Neural cell (in vitro differentiated cells): Measurements from ENCODE around the gene PTPRN2. TPM values are rescaled to one million over a fixed set of nuclear protein-coding genes. Genes with fewer than 3 reads are reported as not detected.

Experiments used
- H2AFZ ChIP-seq: fragments of 200-600, 300-800 bp; sonication (generic), shearing (Covaris generic); 2 replicates; pipeline ENCODE4 v1.6.0; 2014; ENCODE audit warnings: low read depth, mild to moderate bottlenecking, antibody characterized with exemption, low read length, moderate library complexity
- H3F3A ChIP-seq: fragments of 200-600 bp; shearing (Covaris generic); 2 replicates; pipeline ENCODE4 v1.6.1; 2016; ENCODE audit warnings: mild to moderate bottlenecking, moderate library complexity, mixed read lengths, antibody characterized with exemption, low read length; ENCODE audit not compliant: insufficient read depth, poor library complexity, severe bottlenecking
- H3K27ac ChIP-seq: fragments of 200-600, 300-800 bp; sonication (generic), shearing (Covaris generic); 2 replicates; pipeline ENCODE4 v1.5.1; 2014; ENCODE audit warnings: mild to moderate bottlenecking, low read length, moderate library complexity
- H3K27me3 ChIP-seq: fragments of 300-800, 200-600 bp; sonication (generic), shearing (Covaris generic); 2 replicates; pipeline ENCODE4 v1.6.0; 2014; ENCODE audit warnings: mild to moderate bottlenecking, low read depth, low read length, moderate library complexity; ENCODE audit not compliant: insufficient read depth
- H3K36me3 ChIP-seq: fragments of 300-800, 200-600 bp; sonication (generic), shearing (Covaris generic); 2 replicates; pipeline ENCODE4 v1.5.1; 2014; ENCODE audit warnings: mild to moderate bottlenecking, antibody characterized with exemption, low read length, moderate library complexity; ENCODE audit not compliant: insufficient read depth
- H3K4me2 ChIP-seq: fragments of 300-800, 200-600 bp; sonication (generic), shearing (Covaris generic); 2 replicates; pipeline ENCODE4 v1.6.0; 2014; ENCODE audit warnings: mild to moderate bottlenecking, low read length
- H3K4me3 ChIP-seq: fragments of 300-800, 200-600 bp; sonication (generic), shearing (Covaris generic); 2 replicates; pipeline ENCODE4 v1.5.1; 2014; ENCODE audit warnings: mild to moderate bottlenecking, low read length, moderate library complexity
- H3K79me2 ChIP-seq: fragments of 200-600 bp; shearing (Covaris generic); replicated peaks from 2 replicates; pipeline ENCODE4 v1.6.0; 2014; ENCODE audit warnings: mild to moderate bottlenecking, low read length, moderate library complexity; ENCODE audit not compliant: insufficient read depth
- H3K9ac ChIP-seq: fragments of 300-800, 200-600 bp; sonication (generic), shearing (Covaris generic); 2 replicates; pipeline ENCODE4 v1.6.1; 2016; ENCODE audit warnings: mild to moderate bottlenecking, low read length, mixed read lengths
- H3K9me2 ChIP-seq: fragments of 200-600 bp; shearing (Covaris generic); 2 replicates; pipeline ENCODE4 v1.6.1; 2016; ENCODE audit warnings: mild to moderate bottlenecking, low read length, mixed read lengths; ENCODE audit not compliant: insufficient read depth
- H3K9me3 ChIP-seq: fragments of 200-600, 300-800 bp; sonication (generic), shearing (Covaris generic); 2 replicates; pipeline ENCODE4 v1.6.1; 2016; ENCODE audit warnings: mild to moderate bottlenecking, mixed run types, low read length, moderate library complexity, mixed read lengths
- H4K20me1 ChIP-seq: fragments of 200-600 bp; shearing (Covaris generic); 2 replicates; pipeline ENCODE4 v1.6.1; 2016; ENCODE audit warnings: mild to moderate bottlenecking, mixed run types; ENCODE audit not compliant: insufficient read depth
- EP300 ChIP-seq: fragments of 450-650 bp; conservative IDR thresholded peaks from 2 replicates; pipeline ENCODE4 v1.6.1; 2014; ENCODE audit warnings: antibody characterized with exemption, mild to moderate bottlenecking, moderate library complexity; ENCODE audit not compliant: poor library complexity, severe bottlenecking
- EZH2 ChIP-seq: fragments of 200-600, 300-800 bp; shearing (Covaris generic), sonication (generic); IDR thresholded peaks from 2 replicates; pipeline ENCODE4 v1.6.1; 2014; ENCODE audit warnings: antibody characterized with exemption, low read length, borderline replicate concordance, mild to moderate bottlenecking; ENCODE audit not compliant: insufficient read depth, poor library complexity, severe bottlenecking
- MXI1 ChIP-seq: fragments of 450-650 bp; conservative IDR thresholded peaks from 2 replicates; pipeline ENCODE4 v1.6.1; 2014; ENCODE audit warnings: antibody characterized with exemption, mild to moderate bottlenecking; ENCODE audit not compliant: poor library complexity, severe bottlenecking
- POLR2AphosphoS5 ChIP-seq: IDR thresholded peaks from 2 replicates; pipeline ENCODE4 v1.6.1; 2012
- RAD21 ChIP-seq: fragments of 450-650 bp; conservative IDR thresholded peaks from 2 replicates; pipeline ENCODE4 v1.6.1; 2014; ENCODE audit warnings: antibody characterized with exemption, mild to moderate bottlenecking, moderate library complexity
- SMC3 ChIP-seq: fragments of 450-650 bp; conservative IDR thresholded peaks from 2 replicates; pipeline ENCODE4 v1.6.1; 2014; ENCODE audit warnings: antibody characterized with exemption, mild to moderate bottlenecking, moderate library complexity; ENCODE audit not compliant: poor library complexity
- TAF1 ChIP-seq: IDR thresholded peaks from 2 replicates; pipeline ENCODE4 v1.6.1; 2012; ENCODE audit warnings: low read depth
- polyA plus RNA-seq: library from polyadenylated mRNA; depleted of rRNA; stranded (reverse); fragments of >200 nt; gene quantifications from 2 replicates; pipeline ENCODE4 v1.2.3, GENCODE V29; 2014
- TF ChIP-seq, protein P1 (sequence below): IDR thresholded peaks from 2 replicates; pipeline ENCODE4 v1.6.1; 2012; ENCODE audit warnings: borderline replicate concordance
- TF ChIP-seq, protein P2 (sequence below): fragments of 450-650 bp; IDR thresholded peaks from 2 replicates; pipeline ENCODE4 v1.5.1; 2014; ENCODE audit warnings: antibody characterized with exemption, mild to moderate bottlenecking, moderate library complexity; ENCODE audit not compliant: poor library complexity, severe bottlenecking

PTPRN2 gene
- polyA plus RNA-seq, 1 donor from 2014 or later = 31.0 TPM

DNA sequence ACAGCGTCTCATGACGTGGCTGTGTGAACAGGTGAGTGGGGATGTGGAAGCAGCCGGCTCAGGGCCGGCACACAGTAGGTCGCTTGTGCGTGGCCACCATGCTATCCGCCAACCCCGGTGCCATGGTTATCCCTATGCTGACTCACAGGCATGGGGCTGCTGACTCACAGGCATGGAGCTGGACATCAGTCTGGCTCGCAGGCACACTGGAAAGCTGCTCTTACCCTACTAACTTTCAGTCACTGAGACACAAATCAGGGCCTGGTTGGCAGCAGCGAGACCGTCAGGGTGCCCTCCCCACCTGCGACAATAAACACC lies 341.9 kb downstream of the PTPRN2 start:
- H3K27me3 ChIP-seq = no peaks in the 10 kb centered on the region
- TF ChIP-seq MXI1 (no peak), RAD21 (no peak), TAF1 (no peak), EZH2 (no peak), POLR2AphosphoS5 (no peak), SMC3 (no peak), EP300 (no peak)
- TF ChIP-seq, protein P1, sequence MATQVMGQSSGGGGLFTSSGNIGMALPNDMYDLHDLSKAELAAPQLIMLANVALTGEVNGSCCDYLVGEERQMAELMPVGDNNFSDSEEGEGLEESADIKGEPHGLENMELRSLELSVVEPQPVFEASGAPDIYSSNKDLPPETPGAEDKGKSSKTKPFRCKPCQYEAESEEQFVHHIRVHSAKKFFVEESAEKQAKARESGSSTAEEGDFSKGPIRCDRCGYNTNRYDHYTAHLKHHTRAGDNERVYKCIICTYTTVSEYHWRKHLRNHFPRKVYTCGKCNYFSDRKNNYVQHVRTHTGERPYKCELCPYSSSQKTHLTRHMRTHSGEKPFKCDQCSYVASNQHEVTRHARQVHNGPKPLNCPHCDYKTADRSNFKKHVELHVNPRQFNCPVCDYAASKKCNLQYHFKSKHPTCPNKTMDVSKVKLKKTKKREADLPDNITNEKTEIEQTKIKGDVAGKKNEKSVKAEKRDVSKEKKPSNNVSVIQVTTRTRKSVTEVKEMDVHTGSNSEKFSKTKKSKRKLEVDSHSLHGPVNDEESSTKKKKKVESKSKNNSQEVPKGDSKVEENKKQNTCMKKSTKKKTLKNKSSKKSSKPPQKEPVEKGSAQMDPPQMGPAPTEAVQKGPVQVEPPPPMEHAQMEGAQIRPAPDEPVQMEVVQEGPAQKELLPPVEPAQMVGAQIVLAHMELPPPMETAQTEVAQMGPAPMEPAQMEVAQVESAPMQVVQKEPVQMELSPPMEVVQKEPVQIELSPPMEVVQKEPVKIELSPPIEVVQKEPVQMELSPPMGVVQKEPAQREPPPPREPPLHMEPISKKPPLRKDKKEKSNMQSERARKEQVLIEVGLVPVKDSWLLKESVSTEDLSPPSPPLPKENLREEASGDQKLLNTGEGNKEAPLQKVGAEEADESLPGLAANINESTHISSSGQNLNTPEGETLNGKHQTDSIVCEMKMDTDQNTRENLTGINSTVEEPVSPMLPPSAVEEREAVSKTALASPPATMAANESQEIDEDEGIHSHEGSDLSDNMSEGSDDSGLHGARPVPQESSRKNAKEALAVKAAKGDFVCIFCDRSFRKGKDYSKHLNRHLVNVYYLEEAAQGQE = no peak
- TF ChIP-seq, protein P2, sequence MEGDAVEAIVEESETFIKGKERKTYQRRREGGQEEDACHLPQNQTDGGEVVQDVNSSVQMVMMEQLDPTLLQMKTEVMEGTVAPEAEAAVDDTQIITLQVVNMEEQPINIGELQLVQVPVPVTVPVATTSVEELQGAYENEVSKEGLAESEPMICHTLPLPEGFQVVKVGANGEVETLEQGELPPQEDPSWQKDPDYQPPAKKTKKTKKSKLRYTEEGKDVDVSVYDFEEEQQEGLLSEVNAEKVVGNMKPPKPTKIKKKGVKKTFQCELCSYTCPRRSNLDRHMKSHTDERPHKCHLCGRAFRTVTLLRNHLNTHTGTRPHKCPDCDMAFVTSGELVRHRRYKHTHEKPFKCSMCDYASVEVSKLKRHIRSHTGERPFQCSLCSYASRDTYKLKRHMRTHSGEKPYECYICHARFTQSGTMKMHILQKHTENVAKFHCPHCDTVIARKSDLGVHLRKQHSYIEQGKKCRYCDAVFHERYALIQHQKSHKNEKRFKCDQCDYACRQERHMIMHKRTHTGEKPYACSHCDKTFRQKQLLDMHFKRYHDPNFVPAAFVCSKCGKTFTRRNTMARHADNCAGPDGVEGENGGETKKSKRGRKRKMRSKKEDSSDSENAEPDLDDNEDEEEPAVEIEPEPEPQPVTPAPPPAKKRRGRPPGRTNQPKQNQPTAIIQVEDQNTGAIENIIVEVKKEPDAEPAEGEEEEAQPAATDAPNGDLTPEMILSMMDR = no peak
- no peaks in the 10 kb centered on the region for H3K9me3 ChIP-seq
- no peak overlapping the region for H2AFZ ChIP-seq
- H4K20me1 ChIP-seq = no peaks in the 10 kb centered on the region
- H3K4me3 ChIP-seq = no peak overlapping the region
- no peak overlapping the region for H3K27ac ChIP-seq
- no peak overlapping the region for H3K9ac ChIP-seq
- no peaks in the 10 kb centered on the region for H3K9me2 ChIP-seq
- no peaks in the 10 kb centered on the region for H3F3A ChIP-seq
- no peak overlapping the region for H3K4me2 ChIP-seq
- H3K36me3 ChIP-seq = no peaks in the 10 kb centered on the region
- no peaks in the 10 kb centered on the region for H3K79me2 ChIP-seq

DNA sequence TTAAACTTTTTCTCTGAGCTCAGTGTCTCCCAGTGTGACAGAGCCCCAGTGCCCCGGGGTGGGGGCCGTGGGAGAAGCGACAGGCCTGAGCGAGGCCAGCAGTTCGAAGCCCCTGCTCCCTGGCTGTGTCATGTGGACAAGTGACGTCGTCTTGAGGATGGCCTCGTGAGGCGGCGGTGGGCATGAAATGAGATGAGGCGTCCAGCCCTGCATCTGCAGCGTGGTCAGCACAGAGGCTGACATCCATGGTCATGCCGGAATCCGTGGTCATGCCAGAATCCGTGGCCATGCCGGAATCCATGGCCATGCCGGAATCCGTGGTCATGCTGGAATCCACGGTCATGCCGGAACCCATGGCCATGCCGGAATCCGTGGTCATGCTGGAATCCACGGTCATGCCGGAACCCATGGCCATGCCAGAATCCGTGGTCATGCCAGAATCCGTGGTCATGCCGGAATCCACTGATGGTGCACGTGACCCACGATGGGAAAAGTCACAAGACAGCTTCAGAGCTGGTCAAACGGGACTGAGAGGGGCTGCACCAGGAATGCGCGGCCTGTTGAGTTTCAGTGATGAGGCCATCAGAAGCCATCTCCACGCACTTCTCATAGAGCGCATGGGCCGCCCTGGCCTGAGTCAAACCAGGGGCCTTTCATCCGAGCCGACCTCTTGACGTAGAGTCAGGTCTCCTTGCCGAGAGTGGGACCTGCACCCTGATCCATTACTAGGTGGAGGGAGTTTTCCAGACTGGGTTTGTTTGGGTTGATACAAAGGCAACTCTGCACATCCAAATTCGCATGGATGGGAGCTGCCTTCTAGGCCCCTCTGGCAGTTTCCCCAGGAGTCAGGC lies 342.5 kb downstream of the PTPRN2 start:
- no peak overlapping the region for H3K27ac ChIP-seq
- no peak overlapping the region for H3K9ac ChIP-seq
- no peak for TF ChIP-seq EP300
- TF ChIP-seq, protein P2 = no peak
- no peak for TF ChIP-seq EZH2
- TF ChIP-seq RAD21 = no peak
- TF ChIP-seq TAF1 = no peak
- TF ChIP-seq SMC3 = no peak
- TF ChIP-seq, protein P1 = no peak
- no peak overlapping the region for H3K4me2 ChIP-seq
- no peak overlapping the region for H3K4me3 ChIP-seq
- H3K79me2 ChIP-seq = no peaks in the 10 kb centered on the region
- no peaks in the 10 kb centered on the region for H4K20me1 ChIP-seq
- H2AFZ ChIP-seq = no peak overlapping the region
- no peaks in the 10 kb centered on the region for H3F3A ChIP-seq
- H3K27me3 ChIP-seq = no peaks in the 10 kb centered on the region
- H3K9me3 ChIP-seq = no peaks in the 10 kb centered on the region
- no peaks in the 10 kb centered on the region for H3K36me3 ChIP-seq
- no peaks in the 10 kb centered on the region for H3K9me2 ChIP-seq
